A549 treated with Hydrocortisone at 1 μM for 4 hours (cell line): Measurements from ENCODE around the gene FAM43B. TPM values are rescaled to one million over a fixed set of nuclear protein-coding genes. Genes with fewer than 3 reads are reported as not detected.

Experiments used
- total RNA-seq: library from RNA; stranded (reverse); fragments of 200-300 nt; extraction: Qiagen RNA extraction; gene quantifications from 5 replicates; pipeline ENCODE4 v1.2.3, GENCODE V29; 2022

FAM43B gene
- 3.3 to 4.8 TPM (median 4.2 TPM) in 5 replicates for total RNA-seq

DNA sequence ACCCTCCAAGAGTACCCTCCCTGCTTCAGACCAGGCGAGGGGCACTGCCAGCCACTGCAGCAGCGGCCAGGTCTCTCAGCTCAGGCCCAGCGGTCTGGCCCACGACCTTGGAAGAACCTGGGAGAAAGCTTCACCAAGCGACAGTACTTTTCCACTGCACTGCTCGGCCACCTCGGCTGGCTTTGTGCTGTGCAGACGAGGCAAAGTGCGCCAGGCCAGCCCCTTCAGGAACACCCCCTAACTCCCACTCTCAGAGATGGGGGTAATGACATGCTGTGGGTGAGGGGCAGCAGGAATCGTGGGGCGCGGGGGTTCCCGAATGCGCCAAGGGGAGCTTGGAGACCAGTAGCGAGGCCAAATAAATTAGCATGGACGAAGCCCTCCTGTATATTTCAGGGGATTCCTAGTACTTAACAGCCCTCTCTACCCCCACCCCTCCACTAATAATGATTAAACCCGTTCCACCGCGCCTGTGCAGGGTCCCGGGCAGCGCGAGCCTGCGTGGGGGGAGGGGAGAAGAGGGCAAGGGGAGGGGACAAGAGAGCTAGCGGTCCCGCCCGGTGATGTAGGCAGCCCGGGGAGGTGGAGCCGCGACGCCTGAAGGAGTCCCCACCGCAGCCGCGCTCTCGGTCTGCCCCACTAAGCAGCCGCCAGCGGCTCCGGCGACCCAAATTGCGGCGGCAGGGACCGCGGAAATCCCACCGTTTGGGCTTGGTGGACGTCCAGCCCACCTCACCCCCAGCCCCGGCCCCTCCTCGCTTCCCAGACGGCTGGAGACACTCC is at the start of gene FAM43B:
FAM43B (plus strand) TSS at position 629 of the 783 bp plus-strand sequence. CDS start 401 bp downstream, outside the sequence.

DNA sequence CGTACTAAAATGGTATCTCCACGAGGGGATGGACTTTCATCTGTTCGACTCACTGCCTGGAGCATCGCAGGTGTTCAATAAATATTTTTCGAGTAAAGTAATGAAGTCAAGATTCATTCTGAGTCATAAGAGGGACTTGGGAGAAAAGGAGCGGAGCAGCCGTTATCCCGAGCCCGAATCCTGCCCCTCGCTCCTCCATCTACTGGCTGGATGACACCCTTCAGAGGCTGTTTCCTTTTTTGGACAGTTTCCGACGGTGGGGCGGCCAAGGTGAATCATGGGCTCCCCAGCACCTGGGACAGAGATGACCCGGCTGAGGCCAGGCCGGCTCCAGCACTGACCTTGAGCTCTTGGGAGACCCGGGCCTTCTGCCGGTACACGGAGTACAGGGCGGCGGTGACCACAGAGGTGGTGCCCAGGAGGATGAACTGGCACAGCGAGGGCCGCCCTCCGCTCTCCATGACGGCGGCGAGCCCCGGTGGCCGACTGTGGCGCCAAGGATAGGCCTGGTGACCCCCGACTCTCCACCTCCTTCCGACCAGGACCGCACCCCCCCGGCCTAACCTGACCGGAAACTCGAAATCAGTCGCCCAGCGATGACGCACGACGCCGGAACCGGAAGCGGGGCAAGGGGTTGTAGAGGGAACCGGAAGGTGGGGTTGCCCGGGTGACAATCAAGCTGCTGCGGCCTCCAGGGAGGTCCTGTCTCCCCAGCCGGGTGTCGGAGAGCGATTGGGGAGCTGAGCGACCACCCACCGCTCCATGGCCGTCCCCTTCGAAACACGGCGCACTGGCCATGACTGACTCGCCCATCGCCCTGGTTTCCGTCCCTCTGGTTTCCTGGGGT is 44.6 kb upstream of the FAM43B start, which contains the start of gene MUL1:
MUL1 (minus strand) TSS at position 588 of the 847 bp plus-strand sequence; CDS start at position 461, 127 bp downstream.

GRCh38 chr1:20588634-20589225 is 36.4 kb downstream of the FAM43B start, which contains the start of gene CDA:
CDA (plus strand) TSS chr1:20589097; CDS start chr1:20589130, 33 bp downstream.

Other genes with a start within 250 kb of the FAM43B start
- gene CAMK2N1, start 66.4 kb upstream of the FAM43B start, total RNA-seq: 47.5 to 62.6 TPM (median 61.1 TPM) in 5 replicates
- gene MUL1, start 44.4 kb upstream of the FAM43B start, total RNA-seq: 43.3 to 47.2 TPM (median 46.4 TPM) in 5 replicates
- gene CDA, start 36.5 kb downstream of the FAM43B start, total RNA-seq: 31.6 to 40.9 TPM (median 33.4 TPM) in 5 replicates
- 28.3 to 36.8 TPM (median 30.5 TPM) in 5 replicates for gene PINK1, start 80.9 kb downstream of the FAM43B start, total RNA-seq
- gene DDOST, start 108.8 kb downstream of the FAM43B start, total RNA-seq: 196 to 212 TPM (median 208 TPM) in 5 replicates
- 1.3 to 2.8 TPM (median 2.3 TPM) in 5 replicates for gene KIF17, start 165.4 kb downstream of the FAM43B start, total RNA-seq
- 12.1 to 17.9 TPM (median 15.3 TPM) in 5 replicates for gene SH2D5, start 180.1 kb downstream of the FAM43B start, total RNA-seq
- gene HP1BP3, start 234.7 kb downstream of the FAM43B start, total RNA-seq: 100 to 166 TPM (median 118 TPM) in 5 replicates